A673 (cell line): ENCODE measurements around the gene RHEX. TPM values are rescaled to one million over a fixed set of nuclear protein-coding genes. Genes with fewer than 3 reads are reported as not detected.

ENCODE experiments used
- BruUV-seq: library from RNA; stranded (reverse); fragments of 400-500 nt; replicated peaks from 2 replicates; lab custom pipeline; 2021; lab: Mats Ljungman, UMichigan
- CTCF ChIA-PET: fragments of 300-600 bp; sonication (Branson Sonifier 250); formaldehyde crosslinking; loops from one replicate; lab custom pipeline; 2022; ENCODE audit warnings: antibody characterized with exemption; lab: Charles Lee
- POLR2A ChIA-PET: fragments of 300-600 bp; sonication (Branson Sonifier 250); formaldehyde crosslinking; loops from one replicate; lab custom pipeline; 2022; ENCODE audit warnings: antibody characterized with exemption; ENCODE audit not compliant: low non-redundant PET; lab: Charles Lee
- DNase-seq: peaks from one replicate; pipeline ENCODE4 v3.0.0-alpha.2; 2015; ENCODE audit warnings: low spot score
- H3K27ac ChIP-seq: fragments of 200-600 bp; sonication (generic); 2 replicates; pipeline ENCODE4 v1.5.1; 2016; ENCODE audit warnings: mixed run types, low read depth, mild to moderate bottlenecking, mixed read lengths, antibody characterized with exemption, low read length; ENCODE audit not compliant: poor library complexity, severe bottlenecking
- H3K27me3 ChIP-seq: fragments of 200-600 bp; sonication (generic); replicated peaks from 2 replicates; pipeline ENCODE4 v1.6.1; 2017; ENCODE audit warnings: mixed run types, low read depth, mild to moderate bottlenecking, mixed read lengths, antibody characterized with exemption, low read length; ENCODE audit not compliant: insufficient read depth, poor library complexity
- H3K36me3 ChIP-seq: fragments of 200-600 bp; sonication (generic); 2 replicates; pipeline ENCODE4 v1.6.1; 2016; ENCODE audit warnings: mixed run types, mild to moderate bottlenecking, mixed read lengths, antibody characterized with exemption, low read length; ENCODE audit not compliant: insufficient read depth, poor library complexity, severe bottlenecking
- H3K4me1 ChIP-seq: fragments of 200-600 bp; sonication (generic); 2 replicates; pipeline ENCODE4 v1.6.1; 2017; ENCODE audit warnings: mixed run types, mild to moderate bottlenecking, mixed read lengths, antibody characterized with exemption, low read length; ENCODE audit not compliant: insufficient read depth, poor library complexity, severe bottlenecking
- H3K4me3 ChIP-seq: fragments of 200-600 bp; sonication (generic); 2 replicates; pipeline ENCODE4 v1.5.1; 2016; ENCODE audit warnings: low read depth, mixed run types, mild to moderate bottlenecking, mixed read lengths, low read length; ENCODE audit not compliant: poor library complexity, severe bottlenecking
- H3K9me3 ChIP-seq: fragments of 200-600 bp; sonication (generic); 2 replicates; pipeline ENCODE4 v1.6.1; 2016; ENCODE audit warnings: mixed run types, low read depth, mild to moderate bottlenecking, mixed read lengths, antibody characterized with exemption, low read length; ENCODE audit not compliant: poor library complexity, severe bottlenecking
- CTCF ChIP-seq: fragments of 300-800, 200-600 bp; sonication (generic); conservative IDR thresholded peaks from 2 replicates; pipeline ENCODE4 v1.5.1; 2017; ENCODE audit warnings: low read depth, mild to moderate bottlenecking, antibody characterized with exemption, low read length, moderate library complexity, mixed read lengths
- EZH2 ChIP-seq: fragments of 200-600 bp; sonication (generic); IDR thresholded peaks from 2 replicates; pipeline ENCODE4 v1.6.1; 2017; ENCODE audit warnings: borderline replicate concordance, low read depth, mild to moderate bottlenecking, mixed read lengths, antibody characterized with exemption, low read length; ENCODE audit not compliant: poor library complexity, severe bottlenecking
- intact Hi-C: fragments of 100-400 bp; cut with micrococcal nuclease; formaldehyde crosslinking; loops from one replicate; pipeline ENCODE4 v1.10.0; 2022; ENCODE audit not compliant: unreplicated experiment
- total RNA-seq: library from RNA; stranded (reverse); gene quantifications from 2 replicates; pipeline ENCODE4 v1.2.3, GENCODE V29; 2021

The RHEX gene
- total RNA-seq, 1 experiment from 2014 or later = not detected

- Histone ChIP-seq H3K36me3 (no peaks in the 10 kb centered on the region), H3K9me3 (no peaks in the 10 kb centered on the region), H3K27ac (no peak overlapping the region), H3K4me1 (no peaks in the 10 kb centered on the region), H3K27me3 (peaks cover 4% of the 10 kb centered on the region), H3K4me3 (no peak overlapping the region)
- POLR2A ChIA-PET = interaction anchor here (0.6 kb wide), 1 partner anchor 315 kb away, joined by 4 read pairs; no protein-coding TSS in a partner anchor
- DNase-seq = no peak
- intact Hi-C loops = no loop called here
- CTCF ChIA-PET = no interaction called here
- no TSS peak for BruUV-seq
- TF ChIP-seq EZH2 = no peak
- TF ChIP-seq CTCF = no peak
Measured at GRCh38 chr1:206133751-206134415, 80.9 kb downstream of the RHEX start.

- DNase-seq = no peak
- no TSS peak for BruUV-seq
- Histone ChIP-seq H3K36me3 (no peaks in the 10 kb centered on the region), H3K9me3 (no peaks in the 10 kb centered on the region), H3K27me3 (peaks cover 8% of the 10 kb centered on the region), H3K27ac (no peak overlapping the region), H3K4me1 (no peaks in the 10 kb centered on the region), H3K4me3 (no peak overlapping the region)
- CTCF ChIA-PET = no interaction called here
- POLR2A ChIA-PET = no interaction called here
- intact Hi-C loops = no loop called here
- no peak for TF ChIP-seq CTCF
- TF ChIP-seq EZH2 = no peak
Measured at GRCh38 chr1:206135248-206135647, 82.3 kb downstream of the RHEX start.

DNA sequence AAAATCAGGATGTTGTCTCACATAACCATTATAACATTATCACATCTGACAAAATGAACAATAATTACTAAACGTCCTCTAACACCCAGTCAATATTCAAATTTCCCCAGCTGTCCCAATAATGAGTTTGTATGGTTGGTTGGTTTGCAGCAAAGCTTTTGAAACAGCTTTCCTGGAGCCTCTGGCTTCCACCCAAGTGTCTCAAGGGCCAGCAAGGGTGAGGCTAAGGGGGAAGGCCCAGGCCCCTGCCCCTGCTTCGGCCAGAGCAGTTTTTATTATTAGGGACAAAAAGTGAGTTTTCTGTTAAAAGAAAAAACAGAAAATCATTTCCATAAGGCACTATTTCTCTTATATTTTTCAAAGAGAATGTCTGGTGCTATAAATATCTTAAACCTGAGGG is 83.3 kb downstream of the RHEX start:
- no peak for TF ChIP-seq EZH2
- no peak for TF ChIP-seq CTCF
- CTCF ChIA-PET = no interaction called here

More for the DNA sequence above, 83.3 kb downstream of the RHEX start:
- intact Hi-C loops = no loop called here
- H3K27ac ChIP-seq = no peak overlapping the region
- no TSS peak for BruUV-seq
- no peak for DNase-seq
- H3K9me3 ChIP-seq = no peaks in the 10 kb centered on the region
- peaks cover 16% of the 10 kb centered on the region for H3K27me3 ChIP-seq
- H3K4me1 ChIP-seq = no peaks in the 10 kb centered on the region
- no peak overlapping the region for H3K4me3 ChIP-seq
- H3K36me3 ChIP-seq = no peaks in the 10 kb centered on the region
- POLR2A ChIA-PET = interaction anchor here (0.7 kb wide), 1 partner anchor 92 kb away, joined by 4 read pairs; no protein-coding TSS in a partner anchor
